ENCODE measurements around the gene PYGO2. TPM values are rescaled to one million over a fixed set of nuclear protein-coding genes. Genes with fewer than 3 reads are reported as not detected.

Gene PYGO2
- total RNA-seq, 1 donor, result 28.9 TPM

DNA sequence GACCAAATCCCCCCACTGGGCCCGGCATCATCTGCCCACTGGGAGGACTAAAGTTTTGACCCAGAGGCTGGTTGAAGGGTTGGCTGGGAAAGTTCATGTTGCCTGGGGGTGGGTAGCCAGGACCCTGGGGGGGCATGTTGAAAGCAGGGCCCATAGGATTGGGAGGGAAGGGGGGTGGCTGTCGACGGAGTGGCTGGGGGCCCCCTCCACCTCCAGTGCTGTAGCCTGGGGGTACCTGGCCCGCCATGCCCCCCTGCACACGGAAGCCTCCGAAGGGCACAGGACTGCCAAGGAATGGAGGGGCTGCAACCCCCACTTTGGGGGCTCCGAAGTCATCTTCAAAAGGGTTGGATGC, 2.2 kb downstream of the PYGO2 start:
- no peak for DNase-seq (ENCODE audit: low read depth)
- no peak overlapping the region for H3K4me3 ChIP-seq (ENCODE audit: low read depth, low read length)
- TF ChIP-seq, protein P1, sequence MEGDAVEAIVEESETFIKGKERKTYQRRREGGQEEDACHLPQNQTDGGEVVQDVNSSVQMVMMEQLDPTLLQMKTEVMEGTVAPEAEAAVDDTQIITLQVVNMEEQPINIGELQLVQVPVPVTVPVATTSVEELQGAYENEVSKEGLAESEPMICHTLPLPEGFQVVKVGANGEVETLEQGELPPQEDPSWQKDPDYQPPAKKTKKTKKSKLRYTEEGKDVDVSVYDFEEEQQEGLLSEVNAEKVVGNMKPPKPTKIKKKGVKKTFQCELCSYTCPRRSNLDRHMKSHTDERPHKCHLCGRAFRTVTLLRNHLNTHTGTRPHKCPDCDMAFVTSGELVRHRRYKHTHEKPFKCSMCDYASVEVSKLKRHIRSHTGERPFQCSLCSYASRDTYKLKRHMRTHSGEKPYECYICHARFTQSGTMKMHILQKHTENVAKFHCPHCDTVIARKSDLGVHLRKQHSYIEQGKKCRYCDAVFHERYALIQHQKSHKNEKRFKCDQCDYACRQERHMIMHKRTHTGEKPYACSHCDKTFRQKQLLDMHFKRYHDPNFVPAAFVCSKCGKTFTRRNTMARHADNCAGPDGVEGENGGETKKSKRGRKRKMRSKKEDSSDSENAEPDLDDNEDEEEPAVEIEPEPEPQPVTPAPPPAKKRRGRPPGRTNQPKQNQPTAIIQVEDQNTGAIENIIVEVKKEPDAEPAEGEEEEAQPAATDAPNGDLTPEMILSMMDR (IDR thresholded peaks at IDR 0.05; ENCODE audit: insufficient read depth, low read depth, low read length), result no peak

DNA sequence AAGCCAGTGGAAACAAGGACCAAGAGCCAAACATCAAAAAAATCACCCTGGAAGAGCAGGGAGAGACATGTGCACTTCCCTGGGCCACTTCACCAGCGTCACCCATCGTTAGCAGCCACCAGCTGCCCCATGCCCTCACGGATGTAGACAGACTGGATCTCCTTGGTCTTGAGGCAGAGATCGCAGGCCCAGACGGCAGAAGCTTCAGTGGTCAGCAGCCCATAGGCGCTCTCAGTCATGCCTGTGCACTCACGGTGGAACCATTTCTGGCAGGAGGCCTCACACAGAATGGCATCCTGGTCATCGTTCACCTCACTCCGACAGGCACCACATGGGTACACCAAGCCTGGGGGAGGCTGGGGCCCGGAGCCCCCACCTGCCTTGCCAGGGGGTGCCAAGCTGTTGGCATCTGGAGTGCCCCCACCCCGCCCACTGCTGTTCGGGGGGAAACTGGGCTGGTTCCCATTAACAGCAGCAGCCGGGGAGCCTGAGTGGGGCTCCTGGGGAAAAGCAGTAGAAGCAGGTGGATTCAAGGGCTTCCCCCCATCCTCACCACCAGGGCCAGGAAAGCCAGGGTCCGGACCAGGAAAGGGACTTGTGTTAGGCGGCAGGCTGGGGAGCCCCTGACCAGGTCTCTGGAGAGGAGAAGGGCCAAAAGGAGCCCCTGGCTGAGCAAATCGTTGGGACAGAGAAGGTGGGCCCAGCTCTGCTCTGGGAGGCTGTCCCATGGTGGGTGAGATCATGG, 2.7 kb downstream of the PYGO2 start:
- TF ChIP-seq, protein P1 (IDR thresholded peaks at IDR 0.05; ENCODE audit: insufficient read depth, low read depth, low read length), result no peak
- H3K4me3 ChIP-seq (ENCODE audit: low read depth, low read length), result no peak overlapping the region
- no peak for DNase-seq (ENCODE audit: low read depth)

DNA sequence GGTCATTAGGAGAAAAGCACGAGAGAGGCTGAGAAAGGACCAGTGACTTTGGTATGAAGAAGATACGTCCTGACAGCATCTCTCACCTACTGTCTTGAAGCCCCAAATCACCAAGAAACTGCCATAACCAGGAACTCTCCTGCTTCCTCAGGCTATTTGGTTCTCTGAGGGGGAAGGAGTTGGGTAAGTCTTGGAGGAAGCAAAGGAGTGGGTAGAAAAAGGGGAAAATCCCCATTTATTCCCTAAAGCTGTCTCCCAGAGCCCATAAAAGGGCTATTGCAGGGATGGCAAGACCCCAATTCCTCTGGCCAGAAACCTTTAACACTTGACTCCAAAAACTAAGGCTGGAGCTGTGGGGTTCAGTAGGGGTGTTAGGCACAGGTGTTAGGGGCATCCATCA, 3.5 kb downstream of the PYGO2 start:
- DNase-seq (ENCODE audit: low read depth), result no peak
- TF ChIP-seq, protein P1 (IDR thresholded peaks at IDR 0.05; ENCODE audit: insufficient read depth, low read depth, low read length), result no peak

DNA sequence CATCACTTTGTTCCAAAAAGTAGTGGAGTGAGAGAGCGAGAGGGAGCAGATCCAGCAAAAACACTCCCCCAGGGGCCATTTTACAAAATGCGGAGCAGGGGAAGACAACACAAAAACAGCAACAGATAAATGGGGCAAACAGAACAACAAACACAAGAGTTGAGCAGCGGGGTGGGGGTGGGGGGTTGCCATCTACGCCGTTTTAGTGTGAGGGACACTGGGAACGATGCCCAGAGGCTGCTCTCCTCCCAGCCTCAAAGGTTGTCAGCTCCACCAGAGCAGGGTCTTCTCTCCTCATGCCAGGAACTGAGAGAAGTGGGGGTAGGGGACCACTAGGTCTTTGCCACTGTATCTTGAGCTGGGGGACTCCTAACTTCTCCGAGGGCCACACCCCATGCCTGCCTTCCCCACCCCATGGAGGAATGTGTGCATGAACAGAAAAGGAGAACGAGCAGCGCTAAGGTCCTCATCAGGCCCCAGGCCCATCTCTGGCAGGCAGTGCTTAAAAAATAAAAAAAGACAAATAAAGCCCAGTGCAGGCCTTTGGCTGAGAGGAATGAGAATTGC, 4.4 kb downstream of the PYGO2 start:
- no peak overlapping the region for H3K4me3 ChIP-seq (ENCODE audit: low read depth, low read length)
- TF ChIP-seq, protein P1 (IDR thresholded peaks at IDR 0.05; ENCODE audit: insufficient read depth, low read depth, low read length), result no peak
- DNase-seq (ENCODE audit: low read depth), result no peak

More for the DNA sequence above, 3.5 kb downstream of the PYGO2 start:
- no peak overlapping the region for H3K4me3 ChIP-seq (ENCODE audit: low read depth, low read length)

DNA sequence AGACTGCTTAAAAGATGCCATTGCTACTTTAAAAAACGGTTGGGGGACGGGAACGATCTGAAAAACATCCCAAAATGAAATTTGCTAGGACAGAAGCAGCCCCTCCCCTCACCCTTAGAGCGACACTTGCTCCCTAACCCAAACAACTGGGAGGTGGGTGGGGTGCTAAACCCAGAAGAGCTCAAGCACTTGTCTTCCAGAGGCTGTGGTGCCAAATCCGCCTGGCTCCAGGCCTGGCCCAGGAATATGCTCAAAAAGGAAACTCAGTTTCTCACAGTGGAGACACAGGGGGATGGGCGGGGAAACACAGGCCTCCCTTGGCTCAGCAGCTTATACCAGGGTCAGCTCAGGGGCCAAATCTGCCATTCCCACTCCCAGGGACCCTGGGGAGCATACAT, 5.0 kb downstream of the PYGO2 start:
- TF ChIP-seq, protein P1 (IDR thresholded peaks at IDR 0.05; ENCODE audit: insufficient read depth, low read depth, low read length), result no peak
- peak overlapping the region; percentile 69 for H3K4me3 ChIP-seq (ENCODE audit: low read depth, low read length)
- no peak for DNase-seq (ENCODE audit: low read depth)

DNA sequence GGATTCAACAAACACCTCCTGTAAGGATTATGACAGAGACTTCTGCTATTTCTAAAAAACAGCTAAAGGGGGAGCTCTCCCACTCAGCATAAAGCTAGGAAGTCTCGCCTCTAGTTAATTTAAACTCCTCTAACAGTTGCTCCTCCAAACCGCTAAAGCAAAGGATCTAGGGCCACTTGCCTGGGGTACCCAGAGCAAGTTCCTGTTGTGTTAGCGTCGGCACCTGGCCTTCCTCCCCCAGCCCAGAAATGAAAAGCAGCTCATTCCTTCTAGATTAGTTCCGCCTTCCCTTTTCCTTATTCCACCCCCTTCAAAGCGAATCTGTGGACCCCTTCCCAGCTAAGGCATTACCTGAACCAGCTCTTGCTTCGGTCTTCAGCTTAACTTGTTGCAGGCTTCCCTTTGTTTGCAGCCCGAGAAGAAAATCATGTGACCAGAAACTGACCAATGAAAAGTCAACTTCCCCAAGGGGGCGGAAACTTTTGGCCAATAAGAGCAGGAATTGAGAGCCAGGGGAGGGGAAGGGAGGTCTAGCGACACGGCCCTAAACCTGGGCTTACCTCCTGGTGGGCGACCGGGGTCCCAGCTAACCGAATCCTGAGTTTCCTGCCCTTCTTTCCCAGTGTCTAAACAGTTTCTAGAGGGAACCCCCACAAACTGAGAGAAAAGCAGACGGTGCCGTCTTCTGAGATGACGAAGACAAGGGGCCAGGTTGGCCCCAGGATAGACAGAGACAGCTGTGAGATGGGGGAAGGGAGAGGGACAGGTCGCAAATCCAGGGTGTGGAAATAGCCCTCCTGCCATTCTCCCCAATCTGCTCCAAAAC, 5.7 kb downstream of the PYGO2 start, which contains the start of gene PBXIP1:
Gene PBXIP1, minus strand, starts transcription at position 382 of the 826 bp plus-strand sequence. CDS start 2,378 bp downstream, outside the sequence.
- peak; percentile 92 for DNase-seq (ENCODE audit: low read depth)
- H3K4me3 ChIP-seq (ENCODE audit: low read depth, low read length), result peak within 1 kb of the TSS; percentile 69
- TF ChIP-seq, protein P1 (IDR thresholded peaks at IDR 0.05; ENCODE audit: insufficient read depth, low read depth, low read length), result peak; percentile 45
